H1 (cell line): ENCODE data around the gene ZNF362. TPM values are rescaled to one million over a fixed set of nuclear protein-coding genes. Genes with fewer than 3 reads are reported as not detected.

ENCODE experiments used
- CTCF ChIA-PET: fragments of 300-600 bp; sonication (Branson Sonifier 250); formaldehyde crosslinking; loops from one replicate; lab custom pipeline; 2021; ENCODE audit not compliant: partially characterized antibody; lab: Charles Lee
- POLR2A ChIA-PET: fragments of 300-600 bp; sonication (Branson Sonifier 250); formaldehyde crosslinking; loops from one replicate; lab custom pipeline; 2021; ENCODE audit warnings: inconsistent platforms; ENCODE audit not compliant: partially characterized antibody; lab: Charles Lee
- DNase-seq, 2 experiments: peaks; one replicate each; pipeline versions ENCODE4 v3.0.0 to v3.0.0-alpha.2; 2010 to 2022; ENCODE audit warnings: low spot score in 2 of 2, low read depth in 1 of 2, mixed read lengths in 1 of 2
- FAIRE-seq: peaks from 2 replicates; lab custom pipeline; 2011; peaks lifted over from hg19 to GRCh38; lab: Jason Lieb, UNC
- H2AFZ ChIP-seq: 2 replicates; pipeline ENCODE4 v1.8.1; 2012; ENCODE audit warnings: low read length, inconsistent platforms
- H2AK5ac ChIP-seq: 2 replicates; pipeline ENCODE4 v1.6.1; 2013; ENCODE audit warnings: low read depth, low read length
- H2BK120ac ChIP-seq: replicated peaks from 2 replicates; pipeline ENCODE3; 2013; ENCODE audit warnings: low read depth, low read length, inconsistent platforms
- H2BK12ac ChIP-seq: 2 replicates; pipeline ENCODE4 v1.6.1; 2013; ENCODE audit warnings: low read depth, low read length
- H2BK15ac ChIP-seq: 2 replicates; pipeline ENCODE4 v1.6.1; 2013; ENCODE audit warnings: low read length
- H2BK20ac ChIP-seq: 2 replicates; pipeline ENCODE4 v1.6.1; 2013; ENCODE audit warnings: low read length
- H2BK5ac ChIP-seq: 2 replicates; pipeline ENCODE4 v1.6.1; 2013; ENCODE audit warnings: low read depth, low read length
- H3K14ac ChIP-seq: 2 replicates; pipeline ENCODE4 v1.6.1; 2013; ENCODE audit warnings: inconsistent platforms; ENCODE audit not compliant: insufficient read length
- H3K18ac ChIP-seq: 2 replicates; pipeline ENCODE4 v1.6.1; 2013; ENCODE audit warnings: low read length; ENCODE audit errors: extremely low read depth
- H3K23ac ChIP-seq: 2 replicates; pipeline ENCODE4 v1.6.1; 2013; ENCODE audit warnings: inconsistent platforms; ENCODE audit not compliant: insufficient read length
- H3K23me2 ChIP-seq: 2 replicates; pipeline ENCODE4 v1.6.1; 2013; ENCODE audit warnings: low read depth, low read length
- H3K27ac ChIP-seq: 2 replicates; pipeline ENCODE4 v1.6.1; 2011; ENCODE audit warnings: low read depth, low read length, inconsistent platforms
- H3K27me3 ChIP-seq, 4 experiments: replicated peaks in 1 of 4; 1 replicate in 1 of 4; 2 replicates in 3 of 4; pipeline versions ENCODE4 v1.6.1 to v1.8.1; 2011 to 2013; ENCODE audit warnings: low read length in 3 of 4, mild to moderate bottlenecking in 3 of 4, inconsistent platforms in 2 of 4, mixed read lengths in 2 of 4, moderate library complexity in 1 of 4; ENCODE audit not compliant: control insufficient read depth in 3 of 4, insufficient read depth in 3 of 4; ENCODE audit errors: extremely low read depth in 1 of 4
- H3K36me3 ChIP-seq, 4 experiments: 2 replicates each; pipeline versions ENCODE4 v1.6.1 to v1.8.1; 2011 to 2013; ENCODE audit warnings: mild to moderate bottlenecking in 4 of 4, low read length in 3 of 4, moderate library complexity in 2 of 4, control low read depth in 1 of 4, inconsistent platforms in 1 of 4; ENCODE audit not compliant: insufficient read depth in 4 of 4, control insufficient read depth in 2 of 4
- H3K4ac ChIP-seq: replicated peaks from 2 replicates; pipeline ENCODE3; 2013; ENCODE audit warnings: low read length, low read depth, mixed read lengths, inconsistent platforms; ENCODE audit not compliant: insufficient read length
- H3K4me1 ChIP-seq, 4 experiments: replicated peaks in 1 of 4; 1 replicate in 1 of 4; 2 replicates in 3 of 4; pipeline versions ENCODE4 v1.6.1 to v1.8.1; 2011 to 2013; ENCODE audit warnings: low read length in 3 of 4, inconsistent platforms in 2 of 4, mixed read lengths in 1 of 4; ENCODE audit not compliant: insufficient read depth in 4 of 4, control insufficient read depth in 3 of 4
- H3K4me2 ChIP-seq, 2 experiments: 2 replicates each; pipeline versions ENCODE4 v1.6.1 to v1.8.1; 2011 to 2013; ENCODE audit warnings: low read depth in 2 of 2, low read length in 2 of 2, control low read depth in 1 of 2, inconsistent platforms in 1 of 2, mild to moderate bottlenecking in 1 of 2; ENCODE audit not compliant: insufficient read depth in 1 of 2
- H3K4me3 ChIP-seq, 4 experiments: fragments of 200-600, 300-600 bp in 1 of 4; sonication (generic), shearing (Covaris generic), sonication (Bioruptor Twin) in 1 of 4; 2 replicates each; pipeline versions ENCODE4 v1.5.1 to v1.8.1; 2011 to 2016; ENCODE audit warnings: low read length in 4 of 4, low read depth in 3 of 4, control low read depth in 2 of 4, inconsistent platforms in 2 of 4, mild to moderate bottlenecking in 2 of 4, mixed read lengths in 1 of 4, moderate library complexity in 1 of 4; ENCODE audit not compliant: insufficient read depth in 2 of 4; ENCODE audit errors: extremely low read depth in 1 of 4
- H3K56ac ChIP-seq: replicated peaks from 2 replicates; pipeline ENCODE3; 2013; ENCODE audit warnings: low read depth, mild to moderate bottlenecking, mixed read lengths, low read length, inconsistent platforms; ENCODE audit not compliant: insufficient read length
- H3K79me1 ChIP-seq: 2 replicates; pipeline ENCODE4 v1.6.1; 2013; ENCODE audit warnings: low read depth, low read length, control low read depth
- H3K79me2 ChIP-seq, 2 experiments: 2 replicates each; pipeline versions ENCODE4 v1.6.1 to v1.8.1; 2012 to 2013; ENCODE audit warnings: low read length in 2 of 2, mild to moderate bottlenecking in 2 of 2, inconsistent platforms in 1 of 2; ENCODE audit not compliant: insufficient read depth in 2 of 2, control insufficient read depth in 1 of 2
- H3K9ac ChIP-seq, 4 experiments: replicated peaks in 1 of 4; 1 replicate in 1 of 4; 2 replicates in 3 of 4; pipeline versions ENCODE4 v1.6.1 to v1.8.1; 2011 to 2013; ENCODE audit warnings: low read depth in 3 of 4, low read length in 3 of 4, control low read depth in 2 of 4, mild to moderate bottlenecking in 2 of 4, moderate library complexity in 2 of 4, inconsistent platforms in 1 of 4; ENCODE audit errors: extremely low read depth in 1 of 4
- H3K9me3 ChIP-seq, 2 experiments: 2 replicates each; pipeline versions ENCODE4 v1.6.1 to v1.8.1; 2012 to 2013; ENCODE audit warnings: mild to moderate bottlenecking in 2 of 2, moderate library complexity in 2 of 2, control low read depth in 1 of 2, inconsistent platforms in 1 of 2, low read depth in 1 of 2, low read length in 1 of 2, mixed read lengths in 1 of 2; ENCODE audit not compliant: insufficient read depth in 2 of 2
- H4K20me1 ChIP-seq, 2 experiments: replicated peaks in 1 of 2; 2 replicates each; pipeline versions ENCODE3 to v1.8.1; 2011 to 2013; ENCODE audit warnings: inconsistent platforms in 2 of 2, low read length in 2 of 2, mild to moderate bottlenecking in 1 of 2; ENCODE audit not compliant: insufficient read depth in 2 of 2, control insufficient read depth in 1 of 2
- H4K5ac ChIP-seq: 2 replicates; pipeline ENCODE4 v1.6.1; 2013; ENCODE audit warnings: low read length, low read depth, mixed read lengths, inconsistent platforms; ENCODE audit not compliant: insufficient read length
- H4K8ac ChIP-seq: 2 replicates; pipeline ENCODE4 v1.8.0; 2013; ENCODE audit warnings: mild to moderate bottlenecking, moderate library complexity, low read length, inconsistent platforms; ENCODE audit not compliant: insufficient read depth; ENCODE audit errors: extremely low read depth
- H4K91ac ChIP-seq: replicated peaks from 2 replicates; pipeline ENCODE3; 2013; ENCODE audit warnings: low read length, mixed read lengths, inconsistent platforms; ENCODE audit not compliant: insufficient read length
- CEBPB ChIP-seq: IDR thresholded peaks from 2 replicates; pipeline ENCODE4 v1.6.1; 2012; ENCODE audit warnings: low read depth, low read length
- CTBP2 ChIP-seq: IDR thresholded peaks from 2 replicates; pipeline ENCODE4 v1.7.0; 2011; ENCODE audit warnings: borderline replicate concordance, mild to moderate bottlenecking, moderate library complexity, mixed read lengths, low read length; ENCODE audit not compliant: insufficient read depth, insufficient read length
- CTCF ChIP-seq, 3 experiments: IDR thresholded peaks; 1 replicate in 2 of 3; 2 replicates in 1 of 3; pipeline versions ENCODE4 v1.5.1 to v1.6.1; 2011; ENCODE audit warnings: low read length in 3 of 3, mild to moderate bottlenecking in 3 of 3, inconsistent platforms in 2 of 3, low read depth in 1 of 3, moderate library complexity in 1 of 3; ENCODE audit not compliant: insufficient read depth in 1 of 3; ENCODE audit errors: control extremely low read depth in 1 of 3
- EZH2 ChIP-seq: fragments of 200-600 bp; sonication (generic); IDR thresholded peaks from 2 replicates; pipeline ENCODE4 v1.7.1; 2012; ENCODE audit warnings: low read depth, mild to moderate bottlenecking, moderate library complexity, low read length, inconsistent platforms; ENCODE audit not compliant: severe bottlenecking
- KDM4A ChIP-seq: IDR thresholded peaks from one replicate; pipeline ENCODE4 v1.7.1; 2012; ENCODE audit warnings: low read depth, mild to moderate bottlenecking, moderate library complexity, low read length, inconsistent platforms; ENCODE audit not compliant: severe bottlenecking
- MAX ChIP-seq: IDR thresholded peaks from 2 replicates; pipeline ENCODE4 v1.6.1; 2012; ENCODE audit warnings: inconsistent platforms
- RXRA ChIP-seq: IDR thresholded peaks from 2 replicates; pipeline ENCODE4 v1.6.1; 2011; ENCODE audit warnings: low read depth, mild to moderate bottlenecking, low read length, moderate library complexity; ENCODE audit not compliant: insufficient read depth
- TBP ChIP-seq: IDR thresholded peaks from 2 replicates; pipeline ENCODE4 v1.6.1; 2011; ENCODE audit warnings: low read depth, low read length, improper control_type of control experiment
- WGBS, 2 experiments: shearing (Covaris generic) in 1 of 2; methylation state at CpG; one replicate each; pipeline versions ENCODE4 v1.1.6 to v1.1.7; 2013 to 2015; ENCODE audit warnings: low lambda C conversion rate in 2 of 2, mixed read lengths in 2 of 2, inconsistent platforms in 1 of 2, low coverage in 1 of 2, missing lambda C conversion rate in 1 of 2; ENCODE audit not compliant: insufficient replicate concordance in 2 of 2, insufficient coverage in 1 of 2, insufficient read length in 1 of 2; ENCODE audit errors: extremely low coverage in 1 of 2, missing lambda C conversion rate in 1 of 2; 5-methylcytosine and 5-hydroxymethylcytosine counted together
- polyA plus RNA-seq, 7 experiments: library from polyadenylated mRNA; depleted of rRNA in 3 of 7; stranded (reverse) in 5 of 7; unstranded in 2 of 7; fragments of >200 nt in 5 of 7; fragments of 200-250 nt in 2 of 7; gene quantifications; 1 replicate in 5 of 7; 2 replicates in 1 of 7; 4 replicates in 1 of 7; pipeline versions ENCODE4 v1.2.1 to v1.2.3, GENCODE V29; 2011 to 2013; ENCODE audit warnings: missing spikeins in 2 of 7, mixed read lengths in 2 of 7
- total RNA-seq: library from RNA; stranded (reverse); fragmentation: NEBNext Ultra II Directional; extraction: Animal tissue kit (Norgen Biotek cat#: 25700); gene quantifications from 2 replicates; pipeline ENCODE4 v1.2.1, GENCODE V29; 2021

The ZNF362 gene
- total and polyA plus RNA-seq, 2 of the 8 experiments (the other 6 are each of a cell fraction or from before 2014, with no cell fraction given) = 24.2 to 27.8 TPM

GRCh38 chr1:33319186-33319948, 63.1 kb downstream of the ZNF362 start:
- Histone ChIP-seq H3K9me3 (no peaks in the 10 kb centered on the region), H2BK5ac (no peak overlapping the region), H3K79me1 (no peaks in the 10 kb centered on the region), H3K23me2 (no peaks in the 10 kb centered on the region), H3K56ac (no peak overlapping the region), H3K14ac (no peak overlapping the region), H2BK15ac (no peak overlapping the region), H3K27ac (no peak overlapping the region), H2BK120ac (no peak overlapping the region), H2BK20ac (no peak overlapping the region), H3K4me2 (no peak overlapping the region), H3K18ac (no peak overlapping the region), H2AFZ (no peak overlapping the region), H4K20me1 (peaks cover 0 to 2% of the 10 kb centered on the region in 2 experiments), H4K8ac (no peak overlapping the region), H3K4me1 (no peaks in the 10 kb centered on the region), H4K5ac (no peak overlapping the region), H3K4ac (no peak overlapping the region), H3K4me3 (no peak overlapping the region), H3K23ac (no peak overlapping the region), H2AK5ac (no peak overlapping the region), H3K27me3 (no peaks in the 10 kb centered on the region), H2BK12ac (no peak overlapping the region), H3K36me3 (0 out of 8 replicates have a peak, but pooled peaks cover 0 to 2% (median 0%) of the 10 kb centered on the region in 4 experiments), H3K79me2 (no peaks in the 10 kb centered on the region), H4K91ac (no peak overlapping the region), H3K9ac (no peak overlapping the region)
- ChIA-PET POLR2A (interaction anchor here (1.4 kb wide), 1 partner anchor 45 kb away, joined by 3 read pairs; no protein-coding TSS in a partner anchor), CTCF (interaction anchor here (0.9 to 3.9 kb wide), 4 partner anchors 21 to 181 kb away, joined by 3 to 32 read pairs (median 12); no protein-coding TSS in a partner anchor)
- FAIRE-seq (no peak), DNase-seq (no peak)
- 80% methylated on average over 9 of the region's 9 CpGs; no CpG with 5 or more reads in 1 of the 2 experiments for WGBS, 2 experiments
- no peak for TF ChIP-seq CTBP2
- no peak for TF ChIP-seq EZH2
- TF ChIP-seq CTCF (IDR thresholded peaks at IDR 0.05; ENCODE audit: control extremely low read depth in 1 of 3, insufficient read depth in 1 of 3, low read depth in 1 of 3, low read length in 3 of 3) = no peak
- TF ChIP-seq RXRA = no peak
- no peak for TF ChIP-seq MAX
- no peak for TF ChIP-seq TBP
- TF ChIP-seq KDM4A = no peak
- TF ChIP-seq CEBPB = no peak
